OCI-LY1 (cell line): ENCODE data around the gene ANKRD26.

ENCODE experiments used
- H2AFZ ChIP-seq: fragments of 200-600 bp; sonication (generic), shearing (Covaris generic); 2 replicates; pipeline ENCODE4 v1.6.0; 2014; ENCODE audit warnings: antibody characterized with exemption, mild to moderate bottlenecking, low read length
- H3F3A ChIP-seq: fragments of 200-600 bp; sonication (generic), shearing (Covaris generic); 2 replicates; pipeline ENCODE4 v1.6.0; 2014; ENCODE audit warnings: mild to moderate bottlenecking, antibody characterized with exemption, low read length, moderate library complexity; ENCODE audit not compliant: insufficient read depth
- H3K27ac ChIP-seq: fragments of 200-600 bp; sonication (generic); 2 replicates; pipeline ENCODE4 v1.5.1; 2014; ENCODE audit warnings: low read length, mixed run types, mild to moderate bottlenecking, low read depth; ENCODE audit not compliant: poor library complexity, severe bottlenecking
- H3K27me3 ChIP-seq: fragments of 200-600 bp; sonication (generic); 2 replicates; pipeline ENCODE4 v1.6.0; 2014; ENCODE audit warnings: antibody characterized with exemption, mild to moderate bottlenecking, low read length, moderate library complexity; ENCODE audit not compliant: insufficient read depth
- H3K36me3 ChIP-seq: fragments of 200-600 bp; sonication (generic); 2 replicates; pipeline ENCODE4 v1.6.1; 2014; ENCODE audit warnings: mild to moderate bottlenecking, antibody characterized with exemption, low read length, moderate library complexity, mixed read lengths; ENCODE audit not compliant: insufficient read depth
- H3K4me1 ChIP-seq: fragments of 200-600 bp; sonication (generic); 2 replicates; pipeline ENCODE4 v1.5.1; 2014; ENCODE audit warnings: mild to moderate bottlenecking, low read length, moderate library complexity; ENCODE audit not compliant: insufficient read depth, severe bottlenecking
- H3K4me2 ChIP-seq: fragments of 200-600 bp; sonication (generic), shearing (Covaris generic); 2 replicates; pipeline ENCODE4 v1.6.1; 2014; ENCODE audit warnings: low read length
- H3K4me3 ChIP-seq: fragments of 200-600 bp; sonication (generic); 2 replicates; pipeline ENCODE4 v1.5.1; 2014; ENCODE audit warnings: low read length, low read depth, mild to moderate bottlenecking, mixed read lengths; ENCODE audit not compliant: poor library complexity, severe bottlenecking
- H3K79me2 ChIP-seq: fragments of 200-600 bp; shearing (Covaris generic); 2 replicates; pipeline ENCODE4 v1.6.1; 2016; ENCODE audit warnings: mixed run types, low read length, mixed read lengths; ENCODE audit not compliant: insufficient read depth
- H3K9ac ChIP-seq: fragments of 200-600 bp; sonication (generic), shearing (Covaris generic); 2 replicates; pipeline ENCODE4 v1.6.1; 2014; ENCODE audit warnings: mild to moderate bottlenecking, low read length, mixed read lengths
- H3K9me2 ChIP-seq: fragments of 200-600 bp; sonication (generic), shearing (Covaris generic); 2 replicates; pipeline ENCODE4 v1.6.1; 2014; ENCODE audit warnings: low read depth, mild to moderate bottlenecking, low read length, mixed read lengths
- H3K9me3 ChIP-seq: fragments of 200-600 bp; shearing (Covaris generic); 2 replicates; pipeline ENCODE4 v1.6.1; 2014; ENCODE audit warnings: low read length, mixed read lengths
- H4K20me1 ChIP-seq: fragments of 200-600 bp; sonication (generic), shearing (Covaris generic); 2 replicates; pipeline ENCODE4 v1.6.0; 2016; ENCODE audit warnings: mild to moderate bottlenecking, low read length; ENCODE audit not compliant: insufficient read depth
- CTCF ChIP-seq: fragments of 200-600 bp; sonication (generic), shearing (Covaris generic); IDR thresholded peaks from 2 replicates; pipeline ENCODE4 v1.5.1; 2017; ENCODE audit warnings: mild to moderate bottlenecking, antibody characterized with exemption, low read length, moderate library complexity, mixed read lengths
- EZH2 ChIP-seq: fragments of 200-600 bp; sonication (generic), shearing (Covaris generic); IDR thresholded peaks from 2 replicates; pipeline ENCODE4 v1.8.0; 2017; ENCODE audit warnings: borderline replicate concordance, mixed run types, mild to moderate bottlenecking, antibody characterized with exemption, low read length, moderate library complexity, mixed read lengths

The ANKRD26 gene

GRCh38 chr10:27022048-27022447, 78.2 kb downstream of the ANKRD26 start:
- H2AFZ ChIP-seq: no peak overlapping the region

GRCh38 chr10:27020243-27020642, 80.1 kb downstream of the ANKRD26 start:
- H3K79me2 ChIP-seq: no peaks in the 10 kb centered on the region
- no peak overlapping the region for H2AFZ ChIP-seq
- H3K4me2 ChIP-seq: no peak overlapping the region
- no peak overlapping the region for H3K4me3 ChIP-seq
- H3K27ac ChIP-seq: no peak overlapping the region
- H3F3A ChIP-seq: no peaks in the 10 kb centered on the region
- H3K36me3 ChIP-seq: peaks cover 21% of the 10 kb centered on the region
- no peaks in the 10 kb centered on the region for H4K20me1 ChIP-seq
- H3K4me1 ChIP-seq: no peaks in the 10 kb centered on the region
- no peak overlapping the region for H3K9ac ChIP-seq
- no peaks in the 10 kb centered on the region for H3K9me2 ChIP-seq
- no peaks in the 10 kb centered on the region for H3K27me3 ChIP-seq
- TF ChIP-seq CTCF: no peak
- no peak for TF ChIP-seq EZH2
- no peaks in the 10 kb centered on the region for H3K9me3 ChIP-seq

More at GRCh38 chr10:27022048-27022447, 78.2 kb downstream of the ANKRD26 start:
- Histone ChIP-seq H3K9ac (no peak overlapping the region), H3K27me3 (no peaks in the 10 kb centered on the region), H3K4me3 (no peak overlapping the region), H3K4me1 (no peaks in the 10 kb centered on the region), H3K27ac (no peak overlapping the region), H4K20me1 (no peaks in the 10 kb centered on the region), H3K4me2 (no peak overlapping the region), H3K9me2 (no peaks in the 10 kb centered on the region), H3K36me3 (peaks cover 32% of the 10 kb centered on the region), H3K9me3 (no peaks in the 10 kb centered on the region), H3F3A (no peaks in the 10 kb centered on the region), H3K79me2 (no peaks in the 10 kb centered on the region)
- TF ChIP-seq CTCF (no peak), EZH2 (no peak)

GRCh38 chr10:27019827-27020226, 80.5 kb downstream of the ANKRD26 start:
- Histone ChIP-seq H3F3A (no peaks in the 10 kb centered on the region), H2AFZ (no peak overlapping the region), H3K36me3 (peaks cover 19% of the 10 kb centered on the region), H3K9me2 (no peaks in the 10 kb centered on the region), H3K27me3 (no peaks in the 10 kb centered on the region), H3K9ac (no peak overlapping the region), H3K4me3 (no peak overlapping the region), H3K4me1 (no peaks in the 10 kb centered on the region), H3K9me3 (no peaks in the 10 kb centered on the region), H3K79me2 (no peaks in the 10 kb centered on the region), H3K4me2 (no peak overlapping the region), H4K20me1 (no peaks in the 10 kb centered on the region), H3K27ac (no peak overlapping the region)
- TF ChIP-seq EZH2 (no peak), CTCF (no peak)
